K562 (cell line): Measurements from ENCODE around the gene TNKS2. TPM values are rescaled to one million over a fixed set of nuclear protein-coding genes. Genes with fewer than 3 reads are reported as not detected.
A peak's percentile ranks its signal among the peaks of the same experiment; 100 is the strongest.
"Not testable (repeated sequence)": the region's sequence is repeated elsewhere in the genome, so short reads cannot be mapped to it uniquely, and the experiment has no call there.

ENCODE experiments used
- ATAC-seq: fragments of 200-7000 bp; cut with Tn5 transposase; 3 replicates; pipeline ENCODE4 v1.9.1; 2020; ENCODE audit warnings: moderate library complexity
- BruUV-seq: library from RNA; stranded (reverse); fragments of 400-500 nt; replicated peaks from 2 replicates; lab custom pipeline; 2021; lab: Mats Ljungman, UMichigan
- CTCF ChIA-PET: fragments of 300-600 bp; formaldehyde crosslinking; extraction: SDS; loops from one replicate; lab custom pipeline; 2021; ENCODE audit warnings: low intra/inter-chr PET ratio; lab: Yijun Ruan, JAX
- POLR2A ChIA-PET: fragments of 300-600, 350-650 bp; sonication (Branson Sonifier 250); formaldehyde crosslinking; extraction: SDS; loops from one replicate; lab custom pipeline; 2021; ENCODE audit warnings: antibody characterized with exemption, inconsistent platforms; lab: Yijun Ruan, JAX
- DNase-seq, 4 experiments: peaks; one replicate each; pipeline versions ENCODE4 v3.0.0 to v3.0.0-alpha.2; 2011 to 2018; ENCODE audit warnings: low spot score in 3 of 4, mixed read lengths in 3 of 4; ENCODE audit errors: extremely low read depth in 1 of 4
- FAIRE-seq: peaks from 2 replicates; lab custom pipeline; 2011; peaks lifted over from hg19 to GRCh38; lab: Jason Lieb, UNC
- H2AFZ ChIP-seq: 2 replicates; pipeline ENCODE4 v1.6.0; 2011; ENCODE audit warnings: low read depth, low read length, control low read depth, inconsistent platforms
- H3K27ac ChIP-seq: fragments of 200-600 bp; 3 replicates; pipeline ENCODE4 v1.8.0; 2011; ENCODE audit warnings: low read depth, mild to moderate bottlenecking, control low read depth, inconsistent platforms, low read length, moderate library complexity, mixed read lengths; ENCODE audit errors: extremely low read depth
- H3K27me3 ChIP-seq, 2 experiments: fragments of 300-600 bp in 1 of 2; 2 replicates in 1 of 2; 3 replicates in 1 of 2; pipeline versions ENCODE4 v1.6.0 to v1.8.0; 2011; ENCODE audit warnings: inconsistent platforms in 2 of 2, low read length in 2 of 2, mild to moderate bottlenecking in 1 of 2, mixed read lengths in 1 of 2, moderate library complexity in 1 of 2; ENCODE audit not compliant: control insufficient read depth in 2 of 2, insufficient read depth in 2 of 2
- H3K36me3 ChIP-seq: fragments of 300-600 bp; 3 replicates; pipeline ENCODE4 v1.8.0; 2011; ENCODE audit warnings: mild to moderate bottlenecking, low read length, inconsistent platforms; ENCODE audit not compliant: control insufficient read depth, insufficient read depth
- H3K4me1 ChIP-seq, 2 experiments: fragments of 200-600 bp in 1 of 2; replicated peaks in 1 of 2; 2 replicates in 1 of 2; 3 replicates in 1 of 2; pipeline versions ENCODE4 v1.5.1 to v1.8.0; 2011; ENCODE audit warnings: inconsistent platforms in 2 of 2, low read length in 2 of 2, mild to moderate bottlenecking in 1 of 2, mixed read lengths in 1 of 2, moderate library complexity in 1 of 2; ENCODE audit not compliant: control insufficient read depth in 2 of 2, insufficient read depth in 2 of 2
- H3K4me2 ChIP-seq: 2 replicates; pipeline ENCODE4 v1.6.1; 2011; ENCODE audit warnings: low read length, control low read depth, inconsistent platforms, mixed read lengths; ENCODE audit not compliant: insufficient read depth
- H3K4me3 ChIP-seq: fragments of 200-600 bp; sonication (generic), shearing (Covaris generic); 2 replicates; pipeline ENCODE4 v1.5.1; 2016; ENCODE audit warnings: control low read depth, inconsistent platforms
- H3K79me2 ChIP-seq: fragments of 200-600 bp; 3 replicates; pipeline ENCODE4 v1.8.0; 2011; ENCODE audit warnings: low read length, inconsistent platforms; ENCODE audit not compliant: control insufficient read depth, insufficient read depth
- H3K9ac ChIP-seq, 2 experiments: 2 replicates each; pipeline versions ENCODE4 v1.6.0 to v1.6.1; 2011; ENCODE audit warnings: low read depth in 2 of 2, low read length in 2 of 2, control low read depth in 1 of 2, inconsistent platforms in 1 of 2, mild to moderate bottlenecking in 1 of 2, mixed read lengths in 1 of 2; ENCODE audit not compliant: insufficient read depth in 1 of 2
- H3K9me1 ChIP-seq: one replicate; pipeline ENCODE4 v1.6.0; 2011; ENCODE audit warnings: inconsistent platforms, mild to moderate bottlenecking, low read length, moderate library complexity; ENCODE audit not compliant: control insufficient read depth, insufficient read depth
- H3K9me3 ChIP-seq: replicated peaks from 2 replicates; pipeline ENCODE4 v1.5.1; 2011; ENCODE audit warnings: low read depth, low read length, inconsistent platforms; ENCODE audit not compliant: control insufficient read depth, insufficient read depth
- H4K20me1 ChIP-seq: replicated peaks from 2 replicates; pipeline ENCODE4 v1.6.1; 2011; ENCODE audit warnings: low read length, inconsistent platforms, mixed read lengths; ENCODE audit not compliant: control insufficient read depth, insufficient read depth
- ARNT ChIP-seq, 2 experiments: fragments of 450-650 bp; IDR thresholded peaks; 2 replicates each; pipeline ENCODE4 v1.6.1; 2016; ENCODE audit warnings: mild to moderate bottlenecking in 1 of 2
- ELF4 ChIP-seq: fragments of 450-650 bp; formaldehyde crosslinking; IDR thresholded peaks from 2 replicates; pipeline ENCODE4 v1.4.0; 2022; ENCODE audit warnings: missing genetic modification characterization
- WGBS: fragments of 100-300 bp; shearing (Covaris generic); methylation state at CpG from one replicate; pipeline ENCODE4 v1.1.6; 2016; ENCODE audit warnings: low coverage, mixed read lengths; ENCODE audit not compliant: insufficient coverage; ENCODE audit errors: missing lambda C conversion rate; 5-methylcytosine and 5-hydroxymethylcytosine counted together
- in situ Hi-C: fragments of 300-500 bp; cut with MboI; formaldehyde crosslinking; loops from 4 replicates; pipeline ENCODE4 v1.15.0; 2018; ENCODE audit warnings: inconsistent platforms, mixed read lengths
- intact Hi-C: fragments of 100-400 bp; cut with micrococcal nuclease; formaldehyde crosslinking; loops from 2 replicates; pipeline ENCODE4 v1.14.2; 2022
- polyA plus RNA-seq, 8 experiments: library from polyadenylated mRNA; depleted of rRNA in 4 of 8; stranded (reverse) in 5 of 8; unstranded in 3 of 8; fragments of >200 nt; fragmentation: Nextera tagmentation in 2 of 8; fragmentation: Illumina TruSeq in 1 of 8; extraction: Ambion mirVana in 2 of 8; extraction: Trizol in 1 of 8; gene quantifications; 2 replicates each; pipeline versions ENCODE4 v1.2.1 to v1.2.3, GENCODE V29; 2011 to 2014; ENCODE audit warnings: inconsistent platforms in 1 of 8, missing spikeins in 1 of 8
- total RNA-seq, 7 experiments: library from RNA; depleted of rRNA in 6 of 7; stranded (reverse); fragments of >200 nt in 6 of 7; fragmentation: Illumina TruSeq in 2 of 7; extraction: Trizol in 2 of 7; gene quantifications; 2 replicates each; pipeline versions ENCODE4 v1.2.1 to v1.2.3, GENCODE V29; 2011 to 2021; ENCODE audit warnings: low replicate concordance in 1 of 7
- TF ChIP-seq, protein P1 (sequence below): fragments of 150-350 bp; conservative IDR thresholded peaks from 2 replicates; pipeline ENCODE4 v1.6.1; 2014; ENCODE audit warnings: low read length
- TF ChIP-seq, protein P2 (sequence below): fragments of 250-450 bp; sonication (Bioruptor Pico); IDR thresholded peaks from 2 replicates; pipeline ENCODE4 v1.5.0; 2020; ENCODE audit warnings: mild to moderate bottlenecking

Gene TNKS2
- total and polyA plus RNA-seq, 9 of the 15 experiments (the other 6 are each of a cell fraction or from before 2014, with no cell fraction given): 3.5 to 19.8 (median 8.6) TPM

DNA sequence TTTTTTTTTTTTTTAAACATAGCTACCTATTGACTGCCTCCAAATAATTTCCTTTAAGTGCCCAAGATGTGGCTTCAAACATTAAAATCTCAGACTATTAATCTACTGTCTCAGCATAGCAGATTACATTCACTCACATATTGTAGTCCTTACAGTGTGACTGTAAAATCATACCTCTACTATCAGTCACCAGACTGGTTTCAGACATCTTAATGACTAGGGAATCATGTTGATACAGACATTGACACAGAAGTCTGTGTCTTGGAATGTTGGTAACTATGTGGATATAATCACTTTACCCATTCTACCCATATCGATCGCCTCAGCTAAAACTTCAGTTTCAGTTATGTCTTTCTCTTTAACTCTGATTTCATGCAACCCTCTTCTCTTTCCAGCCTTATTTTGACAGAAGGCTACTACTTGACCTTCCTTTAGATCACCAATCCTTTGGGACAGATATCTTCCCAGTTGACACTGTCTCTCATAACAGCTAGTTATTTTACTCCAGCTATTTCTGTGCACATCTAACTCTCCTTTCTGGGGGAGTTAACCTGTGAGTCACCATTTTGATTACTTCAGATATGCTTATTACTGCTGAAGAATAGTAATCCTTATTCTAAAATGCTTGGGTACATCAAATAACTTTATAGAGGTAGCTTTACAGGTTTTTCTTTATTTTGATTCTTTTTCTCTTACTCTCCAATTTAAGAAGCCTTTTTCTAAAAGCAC lies 7.0 kb downstream of the TNKS2 start (continued):
- TF ChIP-seq, protein P1, sequence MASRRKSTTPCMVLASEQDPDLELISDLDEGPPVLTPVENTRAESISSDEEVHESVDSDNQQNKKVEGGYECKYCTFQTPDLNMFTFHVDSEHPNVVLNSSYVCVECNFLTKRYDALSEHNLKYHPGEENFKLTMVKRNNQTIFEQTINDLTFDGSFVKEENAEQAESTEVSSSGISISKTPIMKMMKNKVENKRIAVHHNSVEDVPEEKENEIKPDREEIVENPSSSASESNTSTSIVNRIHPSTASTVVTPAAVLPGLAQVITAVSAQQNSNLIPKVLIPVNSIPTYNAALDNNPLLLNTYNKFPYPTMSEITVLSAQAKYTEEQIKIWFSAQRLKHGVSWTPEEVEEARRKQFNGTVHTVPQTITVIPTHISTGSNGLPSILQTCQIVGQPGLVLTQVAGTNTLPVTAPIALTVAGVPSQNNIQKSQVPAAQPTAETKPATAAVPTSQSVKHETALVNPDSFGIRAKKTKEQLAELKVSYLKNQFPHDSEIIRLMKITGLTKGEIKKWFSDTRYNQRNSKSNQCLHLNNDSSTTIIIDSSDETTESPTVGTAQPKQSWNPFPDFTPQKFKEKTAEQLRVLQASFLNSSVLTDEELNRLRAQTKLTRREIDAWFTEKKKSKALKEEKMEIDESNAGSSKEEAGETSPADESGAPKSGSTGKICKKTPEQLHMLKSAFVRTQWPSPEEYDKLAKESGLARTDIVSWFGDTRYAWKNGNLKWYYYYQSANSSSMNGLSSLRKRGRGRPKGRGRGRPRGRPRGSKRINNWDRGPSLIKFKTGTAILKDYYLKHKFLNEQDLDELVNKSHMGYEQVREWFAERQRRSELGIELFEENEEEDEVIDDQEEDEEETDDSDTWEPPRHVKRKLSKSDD: no peak
- no peak for TF ChIP-seq ELF4 (CRISPR knock-in tag)
- no peak for TF ChIP-seq ARNT (IDR thresholded peaks at IDR 0.05)
- TF ChIP-seq, protein P2, sequence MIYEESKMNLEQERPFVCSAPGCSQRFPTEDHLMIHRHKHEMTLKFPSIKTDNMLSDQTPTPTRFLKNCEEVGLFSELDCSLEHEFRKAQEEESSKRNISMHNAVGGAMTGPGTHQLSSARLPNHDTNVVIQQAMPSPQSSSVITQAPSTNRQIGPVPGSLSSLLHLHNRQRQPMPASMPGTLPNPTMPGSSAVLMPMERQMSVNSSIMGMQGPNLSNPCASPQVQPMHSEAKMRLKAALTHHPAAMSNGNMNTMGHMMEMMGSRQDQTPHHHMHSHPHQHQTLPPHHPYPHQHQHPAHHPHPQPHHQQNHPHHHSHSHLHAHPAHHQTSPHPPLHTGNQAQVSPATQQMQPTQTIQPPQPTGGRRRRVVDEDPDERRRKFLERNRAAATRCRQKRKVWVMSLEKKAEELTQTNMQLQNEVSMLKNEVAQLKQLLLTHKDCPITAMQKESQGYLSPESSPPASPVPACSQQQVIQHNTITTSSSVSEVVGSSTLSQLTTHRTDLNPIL (CRISPR knock-in tag): no peak

DNA sequence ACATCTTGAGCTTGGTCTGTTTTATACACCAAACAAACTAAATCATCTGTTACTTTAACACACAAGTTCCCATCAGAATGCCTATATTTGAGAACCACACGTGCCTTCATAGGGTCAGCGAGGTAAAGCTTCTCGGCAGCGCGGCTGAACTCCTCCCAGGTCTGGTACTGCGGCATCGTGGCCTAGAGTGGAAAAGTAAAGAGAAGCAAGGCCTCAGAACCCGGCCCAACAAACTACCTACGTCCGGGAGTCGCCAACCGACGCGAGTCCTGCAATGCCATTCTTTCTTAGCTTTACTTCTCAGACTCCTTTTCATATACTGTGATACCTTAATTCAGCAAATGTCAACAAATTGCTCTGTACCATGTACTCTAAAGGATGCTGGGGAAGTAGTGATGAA lies 9.0 kb downstream of the TNKS2 start:
- H3K9me3 ChIP-seq, H3K27me3 ChIP-seq, H3K4me1 ChIP-seq, in situ Hi-C loops, BruUV-seq, intact Hi-C loops, H3K9me1 ChIP-seq, CTCF ChIA-PET, H4K20me1 ChIP-seq, FAIRE-seq, H3K9ac ChIP-seq, H3K27ac ChIP-seq, H3K4me3 ChIP-seq, H3K4me2 ChIP-seq, DNase-seq, H2AFZ ChIP-seq: not testable (repeated sequence)
- peaks cover 49% of the 10 kb centered on the region for H3K79me2 ChIP-seq
- ATAC-seq: peak; percentile 65
- POLR2A ChIA-PET: interaction anchor here (1.1 kb wide), 1 partner anchor 9 kb away, joined by 3 read pairs; the partner anchor contains the start of gene TNKS2
- H3K36me3 ChIP-seq: peaks cover 45% of the 10 kb centered on the region
- WGBS: 94% methylated on average over 10 of the region's 14 CpGs
